ENCODE data around the gene RNF141. TPM values are rescaled to one million over a fixed set of nuclear protein-coding genes. Genes with fewer than 3 reads are reported as not detected.

The RNF141 gene
- total RNA-seq, 1 experiment from 2014 or later: 28.4 TPM

- no TSS peak for BruUV-seq (replicated peaks)
- CTCF ChIA-PET: interaction anchor here (0.6 to 2.0 kb wide), 3 partner anchors 20 to 1513 kb away, joined by 3 to 6 read pairs (median 4); no protein-coding TSS in a partner anchor
- intact Hi-C loops (cut with micrococcal nuclease): no loop called here
- POLR2A ChIA-PET: no interaction called here
- Mint-ChIP-seq H3K27ac (ENCODE audit: low read depth, unreplicated experiment) (no peak overlapping the region), H3K4me1 (ENCODE audit: insufficient read depth, unreplicated experiment) (peaks cover 6% of the 10 kb centered on the region), H3K4me3 (ENCODE audit: unreplicated experiment) (no peak overlapping the region), H3K27me3 (ENCODE audit: insufficient read depth, unreplicated experiment) (no peaks in the 10 kb centered on the region), H3K9me3 (ENCODE audit: unreplicated experiment) (no peaks in the 10 kb centered on the region), H3K36me3 (ENCODE audit: insufficient read depth, unreplicated experiment) (peaks cover 4% of the 10 kb centered on the region)
- DNase-seq (ENCODE audit: unreplicated experiment): no peak
- TF ChIP-seq, protein P1, sequence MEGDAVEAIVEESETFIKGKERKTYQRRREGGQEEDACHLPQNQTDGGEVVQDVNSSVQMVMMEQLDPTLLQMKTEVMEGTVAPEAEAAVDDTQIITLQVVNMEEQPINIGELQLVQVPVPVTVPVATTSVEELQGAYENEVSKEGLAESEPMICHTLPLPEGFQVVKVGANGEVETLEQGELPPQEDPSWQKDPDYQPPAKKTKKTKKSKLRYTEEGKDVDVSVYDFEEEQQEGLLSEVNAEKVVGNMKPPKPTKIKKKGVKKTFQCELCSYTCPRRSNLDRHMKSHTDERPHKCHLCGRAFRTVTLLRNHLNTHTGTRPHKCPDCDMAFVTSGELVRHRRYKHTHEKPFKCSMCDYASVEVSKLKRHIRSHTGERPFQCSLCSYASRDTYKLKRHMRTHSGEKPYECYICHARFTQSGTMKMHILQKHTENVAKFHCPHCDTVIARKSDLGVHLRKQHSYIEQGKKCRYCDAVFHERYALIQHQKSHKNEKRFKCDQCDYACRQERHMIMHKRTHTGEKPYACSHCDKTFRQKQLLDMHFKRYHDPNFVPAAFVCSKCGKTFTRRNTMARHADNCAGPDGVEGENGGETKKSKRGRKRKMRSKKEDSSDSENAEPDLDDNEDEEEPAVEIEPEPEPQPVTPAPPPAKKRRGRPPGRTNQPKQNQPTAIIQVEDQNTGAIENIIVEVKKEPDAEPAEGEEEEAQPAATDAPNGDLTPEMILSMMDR (IDR thresholded peaks at IDR 0.05; ENCODE audit: unreplicated experiment): no peak
Observed at GRCh38 chr11:10544491-10545465, 3.8 kb upstream of the RNF141 start.

DNA sequence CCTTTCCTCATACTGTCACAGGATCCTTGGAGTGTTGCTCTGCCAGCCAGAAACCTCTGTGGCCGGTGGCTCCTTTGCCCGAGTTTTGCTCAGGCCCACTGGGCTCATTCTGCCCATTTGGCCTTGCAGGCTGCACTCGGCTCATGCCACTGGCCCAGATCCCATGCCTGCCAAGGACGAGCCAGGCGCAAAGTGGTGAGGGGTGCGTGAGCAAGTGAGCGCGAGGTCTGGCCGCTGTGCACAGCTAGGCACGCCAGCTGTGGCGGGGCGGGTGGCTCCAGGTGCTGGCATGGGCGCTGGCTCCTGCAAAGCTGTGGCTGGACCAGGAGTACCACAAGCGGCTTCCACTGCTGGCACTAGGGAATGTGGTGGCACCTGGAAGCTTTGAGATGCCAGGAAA lies 2.8 kb upstream of the RNF141 start:
- TF ChIP-seq, protein P1 (IDR thresholded peaks at IDR 0.05; ENCODE audit: unreplicated experiment): no peak
- Mint-ChIP-seq H3K36me3 (ENCODE audit: insufficient read depth, unreplicated experiment) (peaks cover 4% of the 10 kb centered on the region), H3K4me1 (ENCODE audit: insufficient read depth, unreplicated experiment) (peaks cover 11% of the 10 kb centered on the region), H3K27ac (ENCODE audit: low read depth, unreplicated experiment) (no peak overlapping the region), H3K27me3 (ENCODE audit: insufficient read depth, unreplicated experiment) (no peaks in the 10 kb centered on the region), H3K4me3 (ENCODE audit: unreplicated experiment) (no peak overlapping the region), H3K9me3 (ENCODE audit: unreplicated experiment) (no peaks in the 10 kb centered on the region)
- DNase-seq (ENCODE audit: unreplicated experiment): no peak
- ChIA-PET CTCF (interaction anchor here (0.6 kb wide), 1 partner anchor 1512 kb away, joined by 3 read pairs; no protein-coding TSS in a partner anchor), POLR2A (no interaction called here)
- intact Hi-C loops (cut with micrococcal nuclease): no loop called here
- no TSS peak for BruUV-seq (replicated peaks)

- no peak overlapping the region for H3K27ac Mint-ChIP-seq (ENCODE audit: low read depth, unreplicated experiment)
- ChIA-PET CTCF (interaction anchor here (0.6 to 3.8 kb wide), 8 partner anchors 16 to 199 kb away, joined by 3 to 34 read pairs (median 12); no protein-coding TSS in a partner anchor), POLR2A (interaction anchor here (3.0 to 3.4 kb wide), 2 partner anchors 7 to 25 kb away, joined by 21 to 28 read pairs; no protein-coding TSS in a partner anchor)
- no peaks in the 10 kb centered on the region for H3K27me3 Mint-ChIP-seq (ENCODE audit: insufficient read depth, unreplicated experiment)
- no peaks in the 10 kb centered on the region for H3K9me3 Mint-ChIP-seq (ENCODE audit: unreplicated experiment)
- no peak overlapping the region for H3K4me3 Mint-ChIP-seq (ENCODE audit: unreplicated experiment)
- TF ChIP-seq, protein P1 (IDR thresholded peaks at IDR 0.05; ENCODE audit: unreplicated experiment): no peak
- BruUV-seq (replicated peaks): no TSS peak
- peaks cover 4% of the 10 kb centered on the region for H3K36me3 Mint-ChIP-seq (ENCODE audit: insufficient read depth, unreplicated experiment)
- intact Hi-C loops (cut with micrococcal nuclease): no loop called here
- H3K4me1 Mint-ChIP-seq (ENCODE audit: insufficient read depth, unreplicated experiment): peaks cover 11% of the 10 kb centered on the region
- no peak for DNase-seq (ENCODE audit: unreplicated experiment)
Observed at GRCh38 chr11:10542776-10543175, 1.8 kb upstream of the RNF141 start.

DNA sequence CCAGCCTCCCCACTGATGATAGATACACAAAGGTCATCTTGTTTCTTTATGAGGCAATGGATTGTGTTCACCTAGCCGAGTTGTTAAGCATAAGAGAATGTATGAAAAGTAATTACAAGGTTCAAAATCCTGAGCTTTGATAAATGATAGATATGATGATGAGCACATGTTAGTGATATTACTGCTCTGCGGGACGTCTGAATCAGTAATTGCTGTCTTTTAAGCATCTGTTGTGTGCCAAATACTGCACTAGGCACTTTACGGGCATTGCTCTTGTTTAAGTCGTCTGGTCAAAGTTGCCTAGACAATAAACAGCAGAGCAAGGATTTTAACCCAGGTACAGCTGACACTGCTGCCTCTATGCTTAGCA lies 559 bp upstream of the RNF141 start:
- peak overlapping the region; percentile 94 for H3K27ac Mint-ChIP-seq (ENCODE audit: low read depth, unreplicated experiment)
- ChIA-PET CTCF (interaction anchor here (0.6 to 3.8 kb wide), 29 partner anchors 10 to 239 kb away, joined by 3 to 34 read pairs (median 9); partner anchors contain the start of gene AMPD3), POLR2A (interaction anchor here (0.6 to 3.4 kb wide), 34 partner anchors 8 to 874 kb away, joined by 3 to 48 read pairs (median 9); partner anchors contain the start of genes ADM, AMPD3, CTR9 and IRAG1)
- H3K36me3 Mint-ChIP-seq (ENCODE audit: insufficient read depth, unreplicated experiment): peaks cover 4% of the 10 kb centered on the region
- peak; percentile 0 for DNase-seq (ENCODE audit: unreplicated experiment)
- no peaks in the 10 kb centered on the region for H3K9me3 Mint-ChIP-seq (ENCODE audit: unreplicated experiment)
- BruUV-seq (replicated peaks): no TSS peak
- TF ChIP-seq, protein P1 (IDR thresholded peaks at IDR 0.05; ENCODE audit: unreplicated experiment): no peak
- H3K27me3 Mint-ChIP-seq (ENCODE audit: insufficient read depth, unreplicated experiment): no peaks in the 10 kb centered on the region
- H3K4me3 Mint-ChIP-seq (ENCODE audit: unreplicated experiment): peak overlapping the region; percentile 81
- intact Hi-C loops (cut with micrococcal nuclease): loop anchor here (1.0 kb wide), 1 partner anchor 194 kb away; no protein-coding TSS in a partner anchor
- H3K4me1 Mint-ChIP-seq (ENCODE audit: insufficient read depth, unreplicated experiment): peaks cover 11% of the 10 kb centered on the region
